K562 (cell line): ENCODE data around the gene WDR45B. TPM values are rescaled to one million over a fixed set of nuclear protein-coding genes. Genes with fewer than 3 reads are reported as not detected.
A peak's percentile ranks its signal among the peaks of the same experiment; 100 is the strongest.

Experiments
- ARID1B ChIP-seq: fragments of 450-650 bp; IDR thresholded peaks from 2 replicates; pipeline ENCODE4 v1.6.1; 2016; ENCODE audit warnings: antibody characterized with exemption, mild to moderate bottlenecking, inconsistent platforms
- ATF7 ChIP-seq: fragments of 450-650 bp; IDR thresholded peaks from 2 replicates; pipeline ENCODE4 v1.7.1; 2014; ENCODE audit warnings: mild to moderate bottlenecking, moderate library complexity
- C11orf30 ChIP-seq: fragments of 450-650 bp; IDR thresholded peaks from 2 replicates; pipeline ENCODE4 v1.6.1; 2016; ENCODE audit warnings: low read depth, mild to moderate bottlenecking
- CTBP1 ChIP-seq: fragments of 450-650 bp; IDR thresholded peaks from 2 replicates; pipeline ENCODE4 v1.6.1; 2016; ENCODE audit warnings: borderline replicate concordance
- ESRRA ChIP-seq: fragments of 450-650 bp; IDR thresholded peaks from 2 replicates; pipeline ENCODE4 v1.6.1; 2014; ENCODE audit warnings: low read depth, mild to moderate bottlenecking, moderate library complexity, borderline replicate concordance
- GATA2 ChIP-seq: sonication (generic); formaldehyde crosslinking; IDR thresholded peaks from 2 replicates; pipeline ENCODE4 v1.4.0; 2020; ENCODE audit warnings: mild to moderate bottlenecking, missing genetic modification reagents
- MYC ChIP-seq, 2 experiments: fragments of 250-450 bp in 1 of 2; sonication (Bioruptor Pico) in 1 of 2; IDR thresholded peaks; 2 replicates each; pipeline versions ENCODE4 v1.5.1 to v1.6.1; 2012 to 2021; ENCODE audit warnings: low read depth in 2 of 2, borderline replicate concordance in 1 of 2, improper control_type of control experiment in 1 of 2, low read length in 1 of 2, mild to moderate bottlenecking in 1 of 2, moderate library complexity in 1 of 2
- RBM14 ChIP-seq: fragments of 200-400 bp; formaldehyde crosslinking; IDR thresholded peaks from 2 replicates; pipeline ENCODE4 v1.6.1; 2018; ENCODE audit warnings: low read depth, mild to moderate bottlenecking, low read length, moderate library complexity, borderline replicate concordance; ENCODE audit not compliant: insufficient read depth
- RBM17 ChIP-seq: fragments of 200-400 bp; formaldehyde crosslinking; IDR thresholded peaks from 2 replicates; pipeline ENCODE4 v1.6.1; 2017; ENCODE audit warnings: low read depth, mild to moderate bottlenecking, low read length, borderline replicate concordance
- TAL1 ChIP-seq: fragments of 450-650 bp; IDR thresholded peaks from 2 replicates; pipeline ENCODE4 v1.6.1; 2016; ENCODE audit warnings: mild to moderate bottlenecking
- TEAD4 ChIP-seq, 2 experiments: sonication (generic) in 1 of 2; formaldehyde crosslinking in 1 of 2; IDR thresholded peaks; 2 replicates each; pipeline versions ENCODE4 v1.6.1 to v1.8.0; 2012 to 2022; ENCODE audit warnings: borderline replicate concordance in 1 of 2, inconsistent platforms in 1 of 2, low read length in 1 of 2, mild to moderate bottlenecking in 1 of 2, missing genetic modification reagents in 1 of 2
- ZNF766 ChIP-seq: fragments of 200-800 bp; sonication (Bioruptor generic); conservative IDR thresholded peaks from 2 replicates; pipeline ENCODE4 v1.6.1; 2016; ENCODE audit warnings: missing genetic modification characterization, missing compliant biosample characterization
- polyA plus RNA-seq, 8 experiments: library from polyadenylated mRNA; depleted of rRNA in 4 of 8; stranded (reverse) in 5 of 8; unstranded in 3 of 8; fragments of >200 nt; fragmentation: Nextera tagmentation in 2 of 8; fragmentation: Illumina TruSeq in 1 of 8; extraction: Ambion mirVana in 2 of 8; extraction: Trizol in 1 of 8; gene quantifications; 2 replicates each; pipeline versions ENCODE4 v1.2.1 to v1.2.3, GENCODE V29; 2011 to 2014; ENCODE audit warnings: inconsistent platforms in 1 of 8, missing spikeins in 1 of 8
- total RNA-seq, 7 experiments: library from RNA; depleted of rRNA in 6 of 7; stranded (reverse); fragments of >200 nt in 6 of 7; fragmentation: Illumina TruSeq in 2 of 7; extraction: Trizol in 2 of 7; gene quantifications; 2 replicates each; pipeline versions ENCODE4 v1.2.1 to v1.2.3, GENCODE V29; 2011 to 2021; ENCODE audit warnings: low replicate concordance in 1 of 7
- TF ChIP-seq, protein P1 (sequence below): sonication (generic); formaldehyde crosslinking; IDR thresholded peaks from 2 replicates; pipeline ENCODE4 v1.8.0; 2022; ENCODE audit warnings: mild to moderate bottlenecking, missing genetic modification reagents
- TF ChIP-seq, protein P2 (sequence below): fragments of 200-800 bp; sonication (Bioruptor generic); IDR thresholded peaks from 2 replicates; pipeline ENCODE4 v1.6.1; 2016; ENCODE audit warnings: missing genetic modification characterization, missing compliant biosample characterization
- TF ChIP-seq, protein P3 (sequence below), 2 experiments: IDR thresholded peaks in 1 of 2; conservative IDR thresholded peaks in 1 of 2; 2 replicates each; pipeline ENCODE4 v1.6.1; 2016; ENCODE audit warnings: low read depth in 2 of 2, mild to moderate bottlenecking in 1 of 2, missing compliant biosample characterization in 1 of 2, missing genetic modification characterization in 1 of 2, moderate library complexity in 1 of 2

The WDR45B gene
- total and polyA plus RNA-seq, 9 of the 15 experiments (the other 6 are each of a cell fraction or from before 2014, with no cell fraction given), result 0.72 to 74.4 (median 35.9) TPM

DNA sequence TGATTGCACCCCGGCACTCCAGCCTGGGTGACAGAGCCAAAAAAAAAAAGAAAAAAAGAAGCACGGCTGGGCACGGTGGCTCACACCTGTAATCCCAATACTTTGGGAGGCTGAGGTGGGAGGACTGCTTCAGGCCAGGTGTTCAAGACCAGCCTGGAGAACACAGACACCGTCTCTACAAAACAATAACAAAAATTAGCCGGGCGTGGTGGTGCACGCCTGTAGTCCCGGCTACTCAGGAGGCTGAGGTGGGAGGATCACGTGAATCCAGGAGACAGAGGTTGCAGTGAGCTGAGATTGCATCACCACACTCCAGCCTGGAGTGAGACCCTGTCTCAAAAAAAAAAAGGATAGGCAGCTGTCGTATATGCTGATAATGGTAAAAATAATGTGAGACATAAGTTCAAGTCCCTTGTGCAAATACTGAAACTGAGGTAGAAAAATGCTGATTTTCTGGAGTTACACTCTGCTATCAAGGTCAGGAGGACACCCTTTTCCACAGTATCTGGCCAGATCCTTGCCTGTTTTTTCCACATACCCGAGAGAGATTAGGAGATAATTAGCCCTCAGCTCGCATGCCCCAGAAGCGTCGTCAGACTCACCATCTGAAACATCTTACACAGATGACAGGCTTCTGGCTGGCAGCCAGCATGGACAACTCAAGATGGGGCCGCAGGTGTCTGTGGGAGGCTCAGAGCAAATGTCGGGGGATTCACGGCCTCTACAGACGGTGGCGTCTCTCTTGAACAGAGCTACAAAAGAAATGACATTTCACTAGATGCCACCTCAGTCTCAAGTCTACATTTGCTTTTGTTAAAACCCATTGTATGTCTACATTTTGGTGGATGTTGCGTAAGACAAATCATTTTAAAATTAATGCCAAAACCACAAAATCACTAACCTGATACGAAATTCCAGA, 36.8 kb downstream of the WDR45B start (continued):
- 0 out of 2 replicates have a peak, but pooled peaks have one; percentile 18 for TF ChIP-seq MYC (IDR thresholded peaks at IDR 0.05; ENCODE audit: low read depth, low read length)
- TF ChIP-seq MYC (CRISPR knock-in tag; IDR thresholded peaks at IDR 0.05; ENCODE audit: borderline replicate concordance, low read depth), result no peak
- TF ChIP-seq ARID1B, result peak; percentile 60
- no peak for TF ChIP-seq RBM14
- peak; percentile 74 for TF ChIP-seq CTBP1
- TF ChIP-seq, protein P1, sequence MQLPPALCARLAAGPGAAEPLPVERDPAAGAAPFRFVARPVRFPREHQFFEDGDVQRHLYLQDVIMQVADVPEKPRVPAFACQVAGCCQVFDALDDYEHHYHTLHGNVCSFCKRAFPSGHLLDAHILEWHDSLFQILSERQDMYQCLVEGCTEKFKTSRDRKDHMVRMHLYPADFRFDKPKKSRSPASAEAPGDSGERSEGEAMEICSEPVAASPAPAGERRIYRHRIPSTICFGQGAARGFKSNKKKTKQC, result no peak
- TF ChIP-seq, protein P2, sequence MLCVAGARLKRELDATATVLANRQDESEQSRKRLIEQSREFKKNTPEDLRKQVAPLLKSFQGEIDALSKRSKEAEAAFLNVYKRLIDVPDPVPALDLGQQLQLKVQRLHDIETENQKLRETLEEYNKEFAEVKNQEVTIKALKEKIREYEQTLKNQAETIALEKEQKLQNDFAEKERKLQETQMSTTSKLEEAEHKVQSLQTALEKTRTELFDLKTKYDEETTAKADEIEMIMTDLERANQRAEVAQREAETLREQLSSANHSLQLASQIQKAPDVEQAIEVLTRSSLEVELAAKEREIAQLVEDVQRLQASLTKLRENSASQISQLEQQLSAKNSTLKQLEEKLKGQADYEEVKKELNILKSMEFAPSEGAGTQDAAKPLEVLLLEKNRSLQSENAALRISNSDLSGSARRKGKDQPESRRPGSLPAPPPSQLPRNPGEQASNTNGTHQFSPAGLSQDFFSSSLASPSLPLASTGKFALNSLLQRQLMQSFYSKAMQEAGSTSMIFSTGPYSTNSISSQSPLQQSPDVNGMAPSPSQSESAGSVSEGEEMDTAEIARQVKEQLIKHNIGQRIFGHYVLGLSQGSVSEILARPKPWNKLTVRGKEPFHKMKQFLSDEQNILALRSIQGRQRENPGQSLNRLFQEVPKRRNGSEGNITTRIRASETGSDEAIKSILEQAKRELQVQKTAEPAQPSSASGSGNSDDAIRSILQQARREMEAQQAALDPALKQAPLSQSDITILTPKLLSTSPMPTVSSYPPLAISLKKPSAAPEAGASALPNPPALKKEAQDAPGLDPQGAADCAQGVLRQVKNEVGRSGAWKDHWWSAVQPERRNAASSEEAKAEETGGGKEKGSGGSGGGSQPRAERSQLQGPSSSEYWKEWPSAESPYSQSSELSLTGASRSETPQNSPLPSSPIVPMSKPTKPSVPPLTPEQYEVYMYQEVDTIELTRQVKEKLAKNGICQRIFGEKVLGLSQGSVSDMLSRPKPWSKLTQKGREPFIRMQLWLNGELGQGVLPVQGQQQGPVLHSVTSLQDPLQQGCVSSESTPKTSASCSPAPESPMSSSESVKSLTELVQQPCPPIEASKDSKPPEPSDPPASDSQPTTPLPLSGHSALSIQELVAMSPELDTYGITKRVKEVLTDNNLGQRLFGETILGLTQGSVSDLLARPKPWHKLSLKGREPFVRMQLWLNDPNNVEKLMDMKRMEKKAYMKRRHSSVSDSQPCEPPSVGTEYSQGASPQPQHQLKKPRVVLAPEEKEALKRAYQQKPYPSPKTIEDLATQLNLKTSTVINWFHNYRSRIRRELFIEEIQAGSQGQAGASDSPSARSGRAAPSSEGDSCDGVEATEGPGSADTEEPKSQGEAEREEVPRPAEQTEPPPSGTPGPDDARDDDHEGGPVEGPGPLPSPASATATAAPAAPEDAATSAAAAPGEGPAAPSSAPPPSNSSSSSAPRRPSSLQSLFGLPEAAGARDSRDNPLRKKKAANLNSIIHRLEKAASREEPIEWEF (CRISPR knock-in tag), result no peak
- 0 out of 2 replicates have a peak, but pooled peaks have one; percentile 22 for TF ChIP-seq TAL1
- TF ChIP-seq, protein P3, sequence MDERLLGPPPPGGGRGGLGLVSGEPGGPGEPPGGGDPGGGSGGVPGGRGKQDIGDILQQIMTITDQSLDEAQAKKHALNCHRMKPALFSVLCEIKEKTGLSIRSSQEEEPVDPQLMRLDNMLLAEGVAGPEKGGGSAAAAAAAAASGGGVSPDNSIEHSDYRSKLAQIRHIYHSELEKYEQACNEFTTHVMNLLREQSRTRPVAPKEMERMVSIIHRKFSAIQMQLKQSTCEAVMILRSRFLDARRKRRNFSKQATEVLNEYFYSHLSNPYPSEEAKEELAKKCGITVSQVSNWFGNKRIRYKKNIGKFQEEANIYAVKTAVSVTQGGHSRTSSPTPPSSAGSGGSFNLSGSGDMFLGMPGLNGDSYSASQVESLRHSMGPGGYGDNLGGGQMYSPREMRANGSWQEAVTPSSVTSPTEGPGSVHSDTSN (CRISPR knock-in tag; IDR thresholded peaks at IDR 0.05; ENCODE audit: low read depth), result no peak
- TF ChIP-seq, protein P3 (tag; conservative IDR thresholded peaks at IDR 0.05; ENCODE audit: low read depth), result peak; percentile 70
- TF ChIP-seq C11orf30, result peak; percentile 60; the same call in 1 of the 2 replicates
- TF ChIP-seq ZNF766 (CRISPR knock-in tag), result peak; percentile 64; the same call in 1 of the 2 replicates
- TF ChIP-seq ESRRA, result peak; percentile 95
- peak; percentile 64 for TF ChIP-seq TEAD4 (IDR thresholded peaks at IDR 0.05; ENCODE audit: low read length)
- no peak for TF ChIP-seq TEAD4 (CRISPR knock-in tag; IDR thresholded peaks at IDR 0.05; ENCODE audit: borderline replicate concordance)
- TF ChIP-seq GATA2 (CRISPR knock-in tag), result peak; percentile 76
- peak; percentile 65 for TF ChIP-seq ATF7
- no peak for TF ChIP-seq RBM17
